ENCODE results near the gene GEMIN5. TPM values are rescaled to one million over a fixed set of nuclear protein-coding genes. Genes with fewer than 3 reads are reported as not detected.

Gene GEMIN5
- total and polyA plus RNA-seq, 4 experiments from 2014 or later = 3.3 to 19.1 (median 13.7) TPM

- H3K4me1 Mint-ChIP-seq = peaks cover 0 to 1% (median 0%) of the 10 kb centered on the region in 4 donors
- Histone ChIP-seq H3K9me3 (ENCODE audit: control insufficient read depth in 1 of 2, low read length in 2 of 2) (peaks cover 4 to 18% of the 10 kb centered on the region in 2 donors), H3K4me1 (ENCODE audit: insufficient read depth, low read length) (no peaks in the 10 kb centered on the region), H3K4me3 (ENCODE audit: low read length in 2 of 2) (no peak overlapping the region), H3K36me3 (ENCODE audit: insufficient read depth, low read length) (peaks cover 26% of the 10 kb centered on the region), H3K27me3 (ENCODE audit: insufficient read depth, low read length) (no peaks in the 10 kb centered on the region), H3K27ac (ENCODE audit: low read depth, low read length) (no peak overlapping the region)
- no peak for DNase-seq
- ChIA-PET POLR2A (ENCODE audit: partially characterized antibody) (no interaction called here), CTCF (ENCODE audit: partially characterized antibody) (interaction anchor here (1.1 to 1.3 kb wide), 2 partner anchors 18 to 235 kb away, joined by 3 read pairs; no protein-coding TSS in a partner anchor)
- no peak overlapping the region for H3K27ac Mint-ChIP-seq
- H3K9me3 Mint-ChIP-seq = peaks cover 0 to 54% (median 37%) of the 10 kb centered on the region in 8 donors
- H3K36me3 Mint-ChIP-seq = peaks cover 77 to 90% of the 10 kb centered on the region in 2 donors
- H3K27me3 Mint-ChIP-seq = no peaks in the 10 kb centered on the region
- H3K4me3 Mint-ChIP-seq = no peak overlapping the region
- intact Hi-C loops (cut with micrococcal nuclease) = no loop called here
Observed at GRCh38 chr5:154885439-154885838, 52.6 kb downstream of the GEMIN5 start.

DNA sequence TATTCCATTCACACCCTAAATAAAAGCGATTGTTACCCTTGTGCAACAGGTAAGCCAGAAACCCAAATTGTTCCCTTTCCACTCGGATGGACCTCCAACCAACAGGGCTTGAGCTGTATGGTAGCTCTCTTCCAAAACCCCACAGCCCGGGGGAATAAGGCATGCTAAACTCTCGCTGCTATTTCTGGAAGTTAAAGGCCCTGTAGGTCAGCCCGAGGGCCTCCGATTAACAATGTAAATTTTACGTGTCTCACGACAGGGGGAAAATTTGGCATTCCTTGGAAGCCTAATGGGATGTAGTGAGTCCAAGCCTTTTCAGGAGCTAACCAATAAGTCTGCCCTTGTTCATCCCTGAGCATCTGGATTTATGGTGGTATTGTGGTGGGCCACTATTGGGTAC is 53.6 kb downstream of the GEMIN5 start:
- H3K9me3 Mint-ChIP-seq = peaks cover 0 to 63% (median 43%) of the 10 kb centered on the region in 8 donors
- peaks cover 80 to 93% of the 10 kb centered on the region in 2 donors for H3K36me3 Mint-ChIP-seq
- no peak for DNase-seq
- Histone ChIP-seq H3K4me1 (ENCODE audit: insufficient read depth, low read length) (no peaks in the 10 kb centered on the region), H3K27me3 (ENCODE audit: insufficient read depth, low read length) (no peaks in the 10 kb centered on the region), H3K27ac (ENCODE audit: low read depth, low read length) (no peak overlapping the region), H3K36me3 (ENCODE audit: insufficient read depth, low read length) (peaks cover 20% of the 10 kb centered on the region), H3K9me3 (ENCODE audit: control insufficient read depth in 1 of 2, low read length in 2 of 2) (peaks cover 4 to 18% of the 10 kb centered on the region in 2 donors), H3K4me3 (ENCODE audit: low read length in 2 of 2) (no peak overlapping the region)
- intact Hi-C loops (cut with micrococcal nuclease) = no loop called here
- peaks cover 0 to 1% (median 0%) of the 10 kb centered on the region in 4 donors for H3K4me1 Mint-ChIP-seq
- no peak overlapping the region for H3K27ac Mint-ChIP-seq
- POLR2A ChIA-PET (ENCODE audit: partially characterized antibody) = no interaction called here
- CTCF ChIA-PET (ENCODE audit: partially characterized antibody) = interaction anchor here (1.3 kb wide), 1 partner anchor 234 kb away, joined by 3 read pairs; no protein-coding TSS in a partner anchor
- no peaks in the 10 kb centered on the region for H3K27me3 Mint-ChIP-seq
- H3K4me3 Mint-ChIP-seq = no peak overlapping the region

DNA sequence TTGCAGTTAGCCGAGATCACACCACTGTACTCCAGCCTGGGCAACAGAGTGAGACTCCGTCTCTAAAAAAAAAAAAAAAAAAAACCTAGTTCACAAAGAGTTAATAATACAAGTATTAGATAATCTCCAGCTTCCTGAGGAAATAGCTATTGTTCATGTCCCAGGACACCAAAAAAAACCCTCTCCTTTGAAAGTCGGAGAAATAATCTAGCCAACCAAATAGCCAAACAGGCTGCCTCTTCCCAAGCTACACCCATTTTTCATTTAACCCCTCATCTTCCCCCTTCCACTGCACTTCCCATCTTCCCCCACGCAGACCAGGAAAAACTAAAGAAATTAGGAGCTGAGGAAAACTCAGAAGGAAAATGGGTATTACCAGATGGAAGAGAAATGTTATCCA is 56.0 kb downstream of the GEMIN5 start:
- Mint-ChIP-seq H3K27me3 (no peaks in the 10 kb centered on the region), H3K4me1 (peaks cover 0 to 1% (median 0%) of the 10 kb centered on the region in 4 donors), H3K27ac (no peak overlapping the region), H3K36me3 (peaks cover 75 to 87% of the 10 kb centered on the region in 2 donors), H3K4me3 (no peak overlapping the region), H3K9me3 (peaks cover 0 to 67% (median 47%) of the 10 kb centered on the region in 8 donors)
- intact Hi-C loops (cut with micrococcal nuclease) = no loop called here
- ChIA-PET POLR2A (ENCODE audit: partially characterized antibody) (interaction anchor here (0.6 kb wide), 1 partner anchor 666 kb away, joined by 3 read pairs; no protein-coding TSS in a partner anchor), CTCF (ENCODE audit: partially characterized antibody) (interaction anchor here (1.9 kb wide), 1 partner anchor 10 kb away, joined by 4 read pairs; no protein-coding TSS in a partner anchor)
- Histone ChIP-seq H3K27ac (ENCODE audit: low read depth, low read length) (no peak overlapping the region), H3K4me1 (ENCODE audit: insufficient read depth, low read length) (no peaks in the 10 kb centered on the region), H3K36me3 (ENCODE audit: insufficient read depth, low read length) (peaks cover 9% of the 10 kb centered on the region), H3K9me3 (ENCODE audit: control insufficient read depth in 1 of 2, low read length in 2 of 2) (peaks cover 4 to 30% of the 10 kb centered on the region in 2 donors), H3K27me3 (ENCODE audit: insufficient read depth, low read length) (no peaks in the 10 kb centered on the region), H3K4me3 (ENCODE audit: low read length in 2 of 2) (no peak overlapping the region)
- no peak for DNase-seq

DNA sequence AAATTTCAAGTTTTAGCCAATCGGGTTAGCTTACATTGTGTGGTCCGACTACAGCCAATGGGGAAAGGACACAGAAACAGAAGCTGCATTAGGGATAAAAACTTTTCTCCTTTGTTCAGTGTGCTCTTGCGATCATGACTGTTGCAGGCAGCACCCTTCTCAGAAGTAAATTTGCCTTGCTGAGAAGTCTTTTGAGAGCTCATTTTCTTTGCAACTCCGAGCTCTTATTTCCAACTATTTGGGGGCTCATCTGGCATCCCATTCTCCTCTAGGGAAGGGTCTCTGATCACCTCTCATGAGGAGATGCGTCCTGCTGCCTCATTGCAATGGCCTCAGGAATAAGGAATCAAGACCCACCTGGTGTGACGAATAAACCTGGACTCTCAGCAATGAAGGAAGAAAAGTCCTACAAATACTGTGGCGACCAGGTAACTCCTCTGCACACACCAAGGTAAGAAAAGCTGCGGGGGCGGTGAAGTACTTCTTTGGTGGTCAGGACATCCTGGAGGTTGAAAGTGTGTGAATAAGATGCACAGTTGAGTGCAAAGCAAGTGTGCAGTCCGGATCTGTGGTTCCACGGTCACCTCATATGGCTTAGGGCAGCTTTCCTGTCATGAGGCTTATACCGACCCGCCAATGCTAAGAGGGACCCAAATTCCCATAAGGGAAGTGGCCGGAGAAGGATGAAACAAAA is 59.2 kb downstream of the GEMIN5 start:
- intact Hi-C loops (cut with micrococcal nuclease) = no loop called here
- Histone ChIP-seq H3K27ac (ENCODE audit: low read depth, low read length) (no peak overlapping the region), H3K36me3 (ENCODE audit: insufficient read depth, low read length) (peaks cover 18% of the 10 kb centered on the region), H3K27me3 (ENCODE audit: insufficient read depth, low read length) (no peaks in the 10 kb centered on the region), H3K4me1 (ENCODE audit: insufficient read depth, low read length) (no peaks in the 10 kb centered on the region), H3K9me3 (ENCODE audit: control insufficient read depth in 1 of 2, low read length in 2 of 2) (peaks cover 0 to 11% of the 10 kb centered on the region in 2 donors), H3K4me3 (ENCODE audit: low read length in 2 of 2) (no peak overlapping the region)
- Mint-ChIP-seq H3K9me3 (peaks cover 0 to 43% (median 26%) of the 10 kb centered on the region in 8 donors), H3K4me1 (peaks cover 0 to 3% (median under 1%) of the 10 kb centered on the region in 4 donors), H3K36me3 (peaks cover 76 to 85% of the 10 kb centered on the region in 2 donors), H3K4me3 (no peak overlapping the region), H3K27ac (no peak overlapping the region), H3K27me3 (no peaks in the 10 kb centered on the region)
- ChIA-PET POLR2A (ENCODE audit: partially characterized antibody) (no interaction called here), CTCF (ENCODE audit: partially characterized antibody) (no interaction called here)
- no peak for DNase-seq

- CTCF ChIA-PET (ENCODE audit: partially characterized antibody) = no interaction called here
- peaks cover 67 to 69% of the 10 kb centered on the region in 2 donors for H3K36me3 Mint-ChIP-seq
- Histone ChIP-seq H3K27ac (ENCODE audit: low read depth, low read length) (no peak overlapping the region), H3K4me1 (ENCODE audit: insufficient read depth, low read length) (no peaks in the 10 kb centered on the region), H3K36me3 (ENCODE audit: insufficient read depth, low read length) (peaks cover 47% of the 10 kb centered on the region), H3K4me3 (ENCODE audit: low read length in 2 of 2) (no peak overlapping the region), H3K27me3 (ENCODE audit: insufficient read depth, low read length) (no peaks in the 10 kb centered on the region), H3K9me3 (ENCODE audit: control insufficient read depth in 1 of 2, low read length in 2 of 2) (peaks cover 0 to 6% of the 10 kb centered on the region in 2 donors)
- peaks cover 0 to 3% (median 1%) of the 10 kb centered on the region in 4 donors for H3K4me1 Mint-ChIP-seq
- H3K4me3 Mint-ChIP-seq = no peak overlapping the region
- DNase-seq = no peak
- intact Hi-C loops (cut with micrococcal nuclease) = no loop called here
- no peaks in the 10 kb centered on the region for H3K27me3 Mint-ChIP-seq
- H3K27ac Mint-ChIP-seq = peak overlapping the region in 2 of 7 donors; percentile 18 to 23
- POLR2A ChIA-PET (ENCODE audit: partially characterized antibody) = no interaction called here
- H3K9me3 Mint-ChIP-seq = peaks cover 0 to 21% (median 12%) of the 10 kb centered on the region in 8 donors
Observed at GRCh38 chr5:154873791-154874331, 64.2 kb downstream of the GEMIN5 start.

GRCh38 chr5:154871734-154872133 is 66.3 kb downstream of the GEMIN5 start:
- no peaks in the 10 kb centered on the region for H3K4me1 ChIP-seq (ENCODE audit: insufficient read depth, low read length)
- Mint-ChIP-seq H3K9me3 (peaks cover 0 to 4% (median under 1%) of the 10 kb centered on the region in 8 donors), H3K4me3 (no peak overlapping the region), H3K4me1 (peaks cover 0 to 9% (median 6%) of the 10 kb centered on the region in 4 donors), H3K27ac (no peak overlapping the region), H3K36me3 (peaks cover 62 to 67% of the 10 kb centered on the region in 2 donors), H3K27me3 (no peaks in the 10 kb centered on the region)
- ChIA-PET CTCF (ENCODE audit: partially characterized antibody) (interaction anchor here (1.3 kb wide), 1 partner anchor 9 kb away, joined by 4 read pairs; no protein-coding TSS in a partner anchor), POLR2A (ENCODE audit: partially characterized antibody) (no interaction called here)
- intact Hi-C loops (cut with micrococcal nuclease) = no loop called here
- H3K36me3 ChIP-seq (ENCODE audit: insufficient read depth, low read length) = peaks cover 58% of the 10 kb centered on the region
- H3K27ac ChIP-seq (ENCODE audit: low read depth, low read length) = no peak overlapping the region
- H3K9me3 ChIP-seq (ENCODE audit: control insufficient read depth in 1 of 2, low read length in 2 of 2) = no peaks in the 10 kb centered on the region
- no peak for DNase-seq
- no peak overlapping the region for H3K4me3 ChIP-seq (ENCODE audit: low read length in 2 of 2)
- H3K27me3 ChIP-seq (ENCODE audit: insufficient read depth, low read length) = no peaks in the 10 kb centered on the region

DNA sequence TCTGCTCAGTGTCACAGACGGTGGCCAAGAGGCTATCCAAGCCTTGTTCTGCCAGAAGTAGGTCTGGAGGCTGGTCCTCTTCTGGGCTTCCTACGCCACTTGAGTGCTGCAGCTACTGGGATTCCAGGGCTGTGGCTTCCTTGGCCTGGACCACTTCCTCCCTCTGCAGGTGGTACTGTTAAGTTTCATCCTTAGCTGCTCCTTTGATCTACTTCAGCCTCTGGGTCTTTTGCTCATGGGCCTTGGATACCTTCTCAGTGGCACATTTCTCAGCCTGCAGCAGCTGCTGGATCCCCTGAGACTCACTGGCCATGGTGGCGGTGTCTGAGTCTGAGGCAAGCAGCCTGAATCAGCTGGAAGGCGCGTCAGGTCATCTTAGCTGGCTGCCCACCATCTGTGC is 69.3 kb downstream of the GEMIN5 start:
- H3K27ac ChIP-seq (ENCODE audit: low read depth, low read length) = no peak overlapping the region
- POLR2A ChIA-PET (ENCODE audit: partially characterized antibody) = interaction anchor here (0.7 kb wide), 1 partner anchor 10 kb away, joined by 3 read pairs; the partner anchor contains the start of gene CNOT8
- Mint-ChIP-seq H3K27me3 (no peaks in the 10 kb centered on the region), H3K4me3 (no peak overlapping the region), H3K27ac (peak overlapping the region in 3 of 7 donors; percentile 25 to 46 (median 37)), H3K9me3 (peaks cover 0 to under 1% (median 0%) of the 10 kb centered on the region in 8 donors), H3K4me1 (peaks cover 10 to 22% (median 14%) of the 10 kb centered on the region in 4 donors), H3K36me3 (peaks cover 57 to 68% of the 10 kb centered on the region in 2 donors)
- CTCF ChIA-PET (ENCODE audit: partially characterized antibody) = interaction anchor here (0.7 to 3.4 kb wide), 7 partner anchors 9 to 221 kb away, joined by 3 to 20 read pairs (median 4); no protein-coding TSS in a partner anchor
- H3K4me1 ChIP-seq (ENCODE audit: insufficient read depth, low read length) = no peaks in the 10 kb centered on the region
- H3K27me3 ChIP-seq (ENCODE audit: insufficient read depth, low read length) = no peaks in the 10 kb centered on the region
- intact Hi-C loops (cut with micrococcal nuclease) = no loop called here
- peak in 1 of 5 donors; percentile 16 for DNase-seq
- no peaks in the 10 kb centered on the region for H3K9me3 ChIP-seq (ENCODE audit: control insufficient read depth in 1 of 2, low read length in 2 of 2)
- no peak overlapping the region for H3K4me3 ChIP-seq (ENCODE audit: low read length in 2 of 2)
- H3K36me3 ChIP-seq (ENCODE audit: insufficient read depth, low read length) = peaks cover 60% of the 10 kb centered on the region

All from CD4-positive, alpha-beta memory T cell (primary cell).